Measurements from ENCODE around the gene DTYMK. TPM values are rescaled to one million over a fixed set of nuclear protein-coding genes. Genes with fewer than 3 reads are reported as not detected.

DTYMK gene
- total RNA-seq, 1 experiment from 2014 or later: 88.1 TPM

- TF ChIP-seq GABPB1 (CRISPR knock-in tag; IDR thresholded peaks at IDR 0.05) (no peak), FOXP1 (CRISPR knock-in tag; IDR thresholded peaks at IDR 0.05; ENCODE audit: borderline replicate concordance) (no peak)
Observed at GRCh38 chr2:241645915-241646645, 40.5 kb downstream of the DTYMK start (continued).

GRCh38 chr2:241645056-241645914, 41.3 kb downstream of the DTYMK start:
- H3K27me3 Mint-ChIP-seq (ENCODE audit: low read depth): no peaks in the 10 kb centered on the region
- TF ChIP-seq GABPB1 (CRISPR knock-in tag; IDR thresholded peaks at IDR 0.05): 0 out of 2 replicates have a peak, but pooled peaks have one; percentile 33
- TF ChIP-seq JAZF1 (CRISPR knock-in tag; IDR thresholded peaks at IDR 0.05): no peak
- TF ChIP-seq USF1 (CRISPR knock-in tag; IDR thresholded peaks at IDR 0.05): no peak
- TF ChIP-seq RELA (CRISPR knock-in tag; IDR thresholded peaks at IDR 0.05; ENCODE audit: borderline replicate concordance): no peak
- TF ChIP-seq ZMAT4 (CRISPR knock-in tag; IDR thresholded peaks at IDR 0.05): no peak
- no peak for TF ChIP-seq IRF1 (CRISPR knock-in tag; IDR thresholded peaks at IDR 0.05)
- no peak for TF ChIP-seq ZNF219 (CRISPR knock-in tag; IDR thresholded peaks at IDR 0.05; ENCODE audit: borderline replicate concordance)
- TF ChIP-seq SOX15 (CRISPR knock-in tag; IDR thresholded peaks at IDR 0.05): no peak
- no peak for TF ChIP-seq ERG (CRISPR knock-in tag; IDR thresholded peaks at IDR 0.05)
- no peak for TF ChIP-seq ESRRA (CRISPR knock-in tag; IDR thresholded peaks at IDR 0.05; ENCODE audit: borderline replicate concordance)
- TF ChIP-seq PREB (CRISPR knock-in tag; IDR thresholded peaks at IDR 0.05; ENCODE audit: borderline replicate concordance): peak; percentile 37; the same call in 1 of the 2 replicates
- no peak for TF ChIP-seq KAT7 (CRISPR knock-in tag; IDR thresholded peaks at IDR 0.05; ENCODE audit: borderline replicate concordance)
- no peak for TF ChIP-seq FOXP1 (CRISPR knock-in tag; IDR thresholded peaks at IDR 0.05; ENCODE audit: borderline replicate concordance)
- TF ChIP-seq CREM (CRISPR knock-in tag; IDR thresholded peaks at IDR 0.05): no peak
- no peak for TF ChIP-seq NFE2L1 (CRISPR knock-in tag; IDR thresholded peaks at IDR 0.05)
- H3K9me3 Mint-ChIP-seq: no peaks in the 10 kb centered on the region
- H3K4me3 Mint-ChIP-seq: no peak overlapping the region
- H3K36me3 Mint-ChIP-seq: peaks cover 9% of the 10 kb centered on the region
- ChIA-PET CTCF (interaction anchor here (1.4 kb wide), 1 partner anchor 14 kb away, joined by 4 read pairs; no protein-coding TSS in a partner anchor), POLR2A (interaction anchor here (0.5 to 0.7 kb wide), 2 partner anchors 44 to 193 kb away, joined by 4 to 6 read pairs; no protein-coding TSS in a partner anchor)
- ATAC-seq (peak; percentile 59), DNase-seq (ENCODE audit: low spot score) (no peak)
- H3K4me1 Mint-ChIP-seq: peaks cover 33% of the 10 kb centered on the region
- peak overlapping the region; percentile 82; the same call in 1 of the 2 replicates for H3K27ac Mint-ChIP-seq

GRCh38 chr2:241641631-241642030, 45.0 kb downstream of the DTYMK start:
- no peak for ATAC-seq
- peaks cover 11% of the 10 kb centered on the region for H3K9me3 Mint-ChIP-seq
- no peak overlapping the region for H3K4me3 Mint-ChIP-seq
- H3K4me1 Mint-ChIP-seq: peaks cover 28% of the 10 kb centered on the region
- H3K27me3 Mint-ChIP-seq (ENCODE audit: low read depth): no peaks in the 10 kb centered on the region
- peaks cover 26% of the 10 kb centered on the region for H3K36me3 Mint-ChIP-seq
- ChIA-PET CTCF (interaction anchor here (0.8 to 1.5 kb wide), 2 partner anchors 18 to 61 kb away, joined by 4 to 6 read pairs; partner anchors contain the start of gene ING5), POLR2A (no interaction called here)
- no peak for DNase-seq (ENCODE audit: low spot score)
- H3K27ac Mint-ChIP-seq: peak overlapping the region; percentile 10; the same call in 1 of the 2 replicates
- TF ChIP-seq NFATC4 (CRISPR knock-in tag; IDR thresholded peaks at IDR 0.05): no peak
- TF ChIP-seq ERG (CRISPR knock-in tag; IDR thresholded peaks at IDR 0.05): no peak
- no peak for TF ChIP-seq E2F1 (CRISPR knock-in tag; IDR thresholded peaks at IDR 0.05)
- no peak for TF ChIP-seq SMAD3 (CRISPR knock-in tag; IDR thresholded peaks at IDR 0.05; ENCODE audit: borderline replicate concordance)
- no peak for TF ChIP-seq GTF2I (CRISPR knock-in tag; conservative IDR thresholded peaks at IDR 0.05)
- no peak for TF ChIP-seq MYBL2 (CRISPR knock-in tag; IDR thresholded peaks at IDR 0.05)
- TF ChIP-seq FOXK1 (CRISPR knock-in tag; IDR thresholded peaks at IDR 0.05): no peak
- TF ChIP-seq ZNF121 (CRISPR knock-in tag; IDR thresholded peaks at IDR 0.05): no peak
